Peyer's patch (tissue), 4 donors: ENCODE results near the gene KIF3B.

Source experiments
- POLR2A ChIP-seq, 2 donors: fragments of 450-650 bp; IDR thresholded peaks; one replicate each; pipeline ENCODE4 v1.5.1; 2017; ENCODE audit warnings: antibody characterized with exemption in 2 of 2, mild to moderate bottlenecking in 2 of 2, moderate library complexity in 2 of 2
- TF ChIP-seq, protein P1 (sequence below), 6 experiments: fragments of 450-650 bp in 4 of 6; fragments of 200-600 bp in 2 of 6; sonication (generic) in 1 of 6; IDR thresholded peaks; one replicate each; pipeline ENCODE4 v1.5.1; 2017 to 2019; ENCODE audit warnings: antibody characterized with exemption in 6 of 6, mild to moderate bottlenecking in 3 of 6, moderate library complexity in 1 of 6

DNA sequence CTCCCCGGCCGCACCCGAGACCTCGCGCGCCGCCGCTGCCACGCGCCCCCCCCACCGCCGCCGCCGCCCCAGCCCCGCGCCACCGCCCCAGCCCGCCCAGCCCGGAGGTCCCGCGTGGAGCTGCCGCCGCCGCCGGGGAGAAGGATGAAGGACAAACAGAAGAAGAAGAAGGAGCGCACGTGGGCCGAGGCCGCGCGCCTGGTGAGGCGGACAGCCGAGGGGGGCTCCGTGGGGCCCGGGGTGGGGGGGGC is 81.1 kb downstream of the KIF3B start:
- TF ChIP-seq, protein P1, sequence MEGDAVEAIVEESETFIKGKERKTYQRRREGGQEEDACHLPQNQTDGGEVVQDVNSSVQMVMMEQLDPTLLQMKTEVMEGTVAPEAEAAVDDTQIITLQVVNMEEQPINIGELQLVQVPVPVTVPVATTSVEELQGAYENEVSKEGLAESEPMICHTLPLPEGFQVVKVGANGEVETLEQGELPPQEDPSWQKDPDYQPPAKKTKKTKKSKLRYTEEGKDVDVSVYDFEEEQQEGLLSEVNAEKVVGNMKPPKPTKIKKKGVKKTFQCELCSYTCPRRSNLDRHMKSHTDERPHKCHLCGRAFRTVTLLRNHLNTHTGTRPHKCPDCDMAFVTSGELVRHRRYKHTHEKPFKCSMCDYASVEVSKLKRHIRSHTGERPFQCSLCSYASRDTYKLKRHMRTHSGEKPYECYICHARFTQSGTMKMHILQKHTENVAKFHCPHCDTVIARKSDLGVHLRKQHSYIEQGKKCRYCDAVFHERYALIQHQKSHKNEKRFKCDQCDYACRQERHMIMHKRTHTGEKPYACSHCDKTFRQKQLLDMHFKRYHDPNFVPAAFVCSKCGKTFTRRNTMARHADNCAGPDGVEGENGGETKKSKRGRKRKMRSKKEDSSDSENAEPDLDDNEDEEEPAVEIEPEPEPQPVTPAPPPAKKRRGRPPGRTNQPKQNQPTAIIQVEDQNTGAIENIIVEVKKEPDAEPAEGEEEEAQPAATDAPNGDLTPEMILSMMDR (IDR thresholded peaks at IDR 0.05): no peak
- no peak for TF ChIP-seq POLR2A (IDR thresholded peaks at IDR 0.05)
